ENCODE measurements around the gene TBX2.

Gene TBX2

GRCh38 chr17:61385577-61386236 is 13.9 kb upstream of the TBX2 start:
- H3K27ac ChIP-seq: no peak overlapping the region
- DNase-seq (ENCODE audit: low read depth, low spot score): no peak

GRCh38 chr17:61386251-61386650 is 13.4 kb upstream of the TBX2 start:
- H3K27ac ChIP-seq: no peak overlapping the region
- no peak for DNase-seq (ENCODE audit: low read depth, low spot score)

GRCh38 chr17:61387011-61387410 is 12.6 kb upstream of the TBX2 start:
- DNase-seq (ENCODE audit: low read depth, low spot score): no peak
- H3K27ac ChIP-seq: no peak overlapping the region

DNA sequence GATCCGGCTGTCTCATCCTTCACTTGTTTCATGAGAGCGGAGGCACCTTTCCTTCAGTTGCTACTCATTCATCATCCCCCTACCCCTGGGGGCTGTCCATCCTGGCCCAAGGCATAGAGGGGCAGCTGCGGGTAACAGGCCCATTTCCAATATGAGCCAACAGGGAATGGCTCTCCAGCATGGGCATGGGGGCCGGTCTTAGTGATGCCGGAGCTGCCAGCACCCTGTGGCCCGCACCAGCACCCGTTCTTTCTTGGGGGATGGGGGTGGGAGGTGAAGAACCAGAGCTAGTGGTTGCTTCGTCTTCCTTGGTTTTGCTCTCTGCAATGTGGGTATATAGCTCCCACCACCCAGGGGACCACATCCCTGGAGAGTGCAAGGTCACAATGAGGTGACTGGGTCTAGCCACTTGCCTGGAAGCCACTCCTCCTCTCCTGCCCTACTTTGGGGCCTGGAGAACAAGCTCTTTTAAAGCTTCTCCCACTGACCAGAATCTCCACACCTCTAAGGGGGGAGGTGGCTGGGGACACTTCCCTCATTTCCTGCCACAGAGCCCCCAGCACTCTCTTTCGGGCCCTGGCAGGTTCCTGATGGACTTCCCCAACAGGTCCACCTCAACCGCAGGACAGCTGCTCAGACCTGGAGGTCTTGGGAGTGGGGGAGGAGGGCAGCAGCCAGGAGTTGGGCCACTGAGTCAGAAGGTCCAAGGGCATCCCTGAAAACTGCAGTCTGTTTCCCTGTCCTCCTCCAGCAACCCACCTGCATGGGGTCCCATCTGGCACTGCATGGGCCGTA is 11.9 kb upstream of the TBX2 start:
- no peak for DNase-seq (ENCODE audit: low read depth, low spot score)

DNA sequence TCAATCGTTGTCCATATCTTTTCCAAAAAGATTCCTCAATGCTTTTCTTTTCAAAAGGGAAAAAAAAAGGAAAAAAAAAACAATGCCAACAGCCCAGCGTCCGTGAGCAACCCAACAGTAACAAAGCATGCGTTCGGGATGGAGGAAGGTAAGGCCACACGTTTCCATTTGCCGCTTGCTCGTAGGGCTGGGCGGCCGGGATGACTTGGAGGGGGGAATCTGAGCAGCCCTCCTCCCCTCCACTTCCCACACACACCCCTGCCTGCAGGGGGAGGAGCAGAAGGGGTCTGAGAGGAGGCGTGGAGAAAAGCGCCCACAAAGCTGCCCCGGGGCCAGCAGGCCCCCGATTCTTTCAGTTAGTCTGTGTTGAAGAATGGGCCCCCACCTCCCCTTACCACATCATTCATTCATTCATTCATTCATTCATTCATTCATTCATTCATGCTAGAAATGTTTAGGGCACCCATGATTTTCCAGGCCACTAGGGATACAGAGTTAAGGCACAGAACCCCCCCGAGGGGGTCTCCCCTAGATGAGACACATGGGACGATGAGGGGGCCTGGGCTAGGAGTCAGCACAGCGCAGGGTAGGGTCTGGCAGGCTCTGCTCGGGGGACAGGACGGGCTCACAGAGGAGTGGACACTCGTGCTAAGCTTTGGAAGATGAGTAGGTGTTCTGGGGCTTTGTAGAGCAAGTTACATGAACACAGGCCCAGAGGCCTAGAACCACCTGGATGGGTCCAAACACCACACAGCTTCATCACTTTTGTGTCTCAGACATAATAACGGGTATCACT is 10.9 kb upstream of the TBX2 start:
- no peak overlapping the region for H3K27ac ChIP-seq
- no peak for DNase-seq (ENCODE audit: low read depth, low spot score)

More for the DNA sequence above, 11.9 kb upstream of the TBX2 start:
- no peak overlapping the region for H3K27ac ChIP-seq

DNA sequence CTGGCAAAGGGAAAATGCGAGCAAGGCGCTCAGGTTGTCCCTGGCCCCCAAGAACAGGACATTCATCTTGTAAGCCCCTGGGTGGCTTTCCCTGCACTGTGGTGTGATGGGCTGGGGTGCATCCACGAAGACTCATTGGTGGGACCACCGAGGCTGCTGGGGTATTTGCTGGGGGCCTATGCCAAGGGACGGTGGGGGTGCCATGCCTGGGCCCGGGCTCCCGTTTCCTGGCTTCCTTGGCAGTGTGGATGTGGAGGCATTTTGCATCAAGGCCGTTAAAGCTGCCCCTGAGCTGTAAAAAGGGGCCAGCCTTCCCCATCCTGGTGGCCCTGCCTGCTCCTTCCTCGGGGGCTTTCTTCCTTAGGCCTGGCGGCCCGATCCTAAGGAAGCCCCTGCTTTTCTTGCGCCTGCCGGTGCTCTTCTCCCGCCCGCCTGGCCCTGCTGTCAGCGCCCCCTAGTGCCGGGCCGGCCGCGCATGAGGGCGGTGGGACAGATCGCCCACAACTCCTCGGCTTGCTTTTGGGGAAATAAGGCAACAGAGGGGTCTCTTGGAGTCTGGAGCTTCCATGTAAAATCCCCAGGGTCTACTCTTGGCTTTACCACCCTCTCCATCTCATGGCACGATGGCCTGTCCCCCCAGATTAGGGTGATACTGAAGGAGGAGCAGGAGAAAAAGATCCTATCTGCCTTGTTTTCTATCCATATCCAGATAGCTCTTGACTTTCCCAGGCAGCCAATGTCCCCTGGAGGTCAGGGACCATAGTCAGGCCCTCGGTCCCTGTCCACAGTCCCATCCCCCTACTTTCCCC is 9.8 kb upstream of the TBX2 start:
- DNase-seq (ENCODE audit: low read depth, low spot score): no peak
- H3K27ac ChIP-seq: no peak overlapping the region

- H3K27ac ChIP-seq: no peak overlapping the region
- no peak for DNase-seq (ENCODE audit: low read depth, low spot score)
Observed at GRCh38 chr17:61390479-61390791, 9.2 kb upstream of the TBX2 start.

GRCh38 chr17:61391595-61392291 is 7.9 kb upstream of the TBX2 start:
- no peak overlapping the region for H3K27ac ChIP-seq
- no peak for DNase-seq (ENCODE audit: low read depth, low spot score)

DNA sequence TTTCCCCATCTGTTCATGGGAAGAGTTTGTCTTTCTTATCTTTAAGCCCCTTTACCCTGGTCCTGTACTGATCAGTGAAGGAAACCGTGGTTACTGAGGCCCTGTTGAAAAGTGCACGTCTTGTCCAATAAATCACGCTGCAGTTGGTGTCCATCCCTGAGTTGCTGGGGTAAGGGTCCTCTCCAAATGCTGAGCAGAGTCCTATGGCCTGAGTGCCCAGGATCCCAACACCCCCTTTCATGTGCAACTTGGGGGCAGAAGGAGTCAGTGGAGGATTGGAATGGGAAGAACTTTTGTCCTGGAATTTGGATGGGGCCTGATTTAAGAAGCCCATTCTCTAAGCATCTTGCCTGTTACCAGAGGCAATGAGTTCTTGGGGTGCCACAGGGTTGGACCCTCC is 7.0 kb upstream of the TBX2 start:
- no peak overlapping the region for H3K27ac ChIP-seq
- no peak for DNase-seq (ENCODE audit: low read depth, low spot score)

GRCh38 chr17:61393550-61393903 is 6.1 kb upstream of the TBX2 start:
- no peak for DNase-seq (ENCODE audit: low read depth, low spot score)

GRCh38 chr17:61393904-61394629 is 5.6 kb upstream of the TBX2 start:
- DNase-seq (ENCODE audit: low read depth, low spot score): no peak
- H3K27ac ChIP-seq: no peak overlapping the region

More at GRCh38 chr17:61393550-61393903, 6.1 kb upstream of the TBX2 start:
- no peak overlapping the region for H3K27ac ChIP-seq

GRCh38 chr17:61394630-61395408 is 4.8 kb upstream of the TBX2 start:
- no peak overlapping the region for H3K27ac ChIP-seq
- no peak for DNase-seq (ENCODE audit: low read depth, low spot score)

DNA sequence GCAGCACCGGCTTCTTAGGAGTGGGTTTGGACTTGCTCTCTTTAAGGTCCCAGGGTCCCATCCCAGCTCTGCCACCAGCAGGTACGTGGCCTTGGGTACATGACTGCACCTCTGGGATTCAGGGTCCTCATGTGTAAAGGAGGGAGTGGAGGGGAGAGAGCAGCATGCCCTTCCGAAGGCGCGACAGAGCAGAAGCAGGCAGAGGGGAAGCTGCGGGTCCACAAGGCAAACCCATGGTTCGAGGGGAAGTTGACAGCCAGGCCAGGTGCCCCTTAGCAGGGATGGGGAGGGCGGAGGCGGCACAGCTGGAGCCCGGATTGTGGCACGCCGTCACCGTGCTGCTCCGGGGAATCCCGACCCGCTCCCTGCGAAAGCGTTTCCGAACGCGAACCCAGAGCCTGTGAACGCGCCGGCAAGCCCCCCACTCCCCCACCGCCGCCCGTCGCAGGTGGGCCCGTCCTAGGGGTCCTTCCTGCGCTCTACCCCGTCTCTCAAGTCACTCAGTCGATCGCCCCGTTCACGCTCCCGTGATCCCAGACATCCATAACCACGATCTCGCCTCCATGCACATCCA is 4.1 kb upstream of the TBX2 start:
- no peak overlapping the region for H3K27ac ChIP-seq
- DNase-seq (ENCODE audit: low read depth, low spot score): no peak

DNA sequence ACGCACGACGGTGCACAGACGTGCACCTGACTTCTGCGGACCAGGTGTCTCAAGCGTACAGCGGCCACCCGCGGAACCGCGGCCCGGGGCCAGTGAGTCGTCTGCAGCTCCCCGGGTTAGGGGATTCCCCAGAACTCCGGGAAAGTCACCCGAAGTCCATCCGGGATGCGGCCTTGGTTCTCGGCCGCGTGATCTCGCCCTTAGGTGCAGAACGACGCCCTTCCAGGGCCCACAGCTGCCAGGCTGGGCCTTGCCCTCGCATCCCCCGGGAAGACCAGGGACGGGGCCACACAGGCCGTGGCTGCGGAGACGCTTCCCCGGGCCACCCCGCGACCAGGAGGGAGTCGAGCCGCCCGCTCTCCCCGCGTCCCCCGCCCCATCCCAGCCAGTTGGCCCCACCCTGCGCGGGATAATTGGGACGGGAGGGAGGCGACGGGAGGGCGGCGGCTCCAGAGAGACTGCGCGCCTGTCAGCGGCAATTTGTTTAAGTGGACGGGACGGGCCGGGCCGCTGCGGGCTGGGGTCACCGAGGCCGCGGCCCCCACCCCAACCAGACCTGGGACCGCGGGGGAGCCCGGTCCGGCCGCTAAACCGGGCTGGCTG is 3.6 kb upstream of the TBX2 start:
- H3K27ac ChIP-seq: no peak overlapping the region

DNA sequence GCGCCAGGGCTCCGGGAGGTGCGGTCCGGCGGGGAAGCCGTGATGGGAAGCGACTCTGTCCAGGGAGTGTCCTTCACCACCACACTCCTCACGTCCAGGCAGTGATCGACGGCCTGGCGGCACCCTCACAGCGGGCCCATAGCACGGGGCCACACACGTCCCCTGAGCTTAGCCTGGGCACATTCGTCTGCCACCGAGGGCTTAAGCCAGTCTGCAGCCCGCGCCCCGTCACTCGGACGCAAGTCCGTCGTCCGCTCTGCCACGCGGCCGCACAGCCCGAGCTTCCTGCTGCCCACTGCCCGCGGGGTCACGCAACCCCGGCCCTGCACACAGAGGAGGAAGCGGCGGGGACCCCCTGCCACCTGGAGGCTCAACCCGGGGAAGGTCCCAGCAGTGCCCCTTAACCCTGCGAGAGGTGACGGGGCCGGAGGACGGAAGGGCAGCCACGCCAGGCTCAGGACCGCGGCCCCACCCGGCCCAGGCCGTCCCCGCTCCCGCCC is 3.0 kb upstream of the TBX2 start:
- H3K27ac ChIP-seq: no peak overlapping the region
- no peak for DNase-seq (ENCODE audit: low read depth, low spot score)

More for the DNA sequence above, 3.6 kb upstream of the TBX2 start:
- DNase-seq (ENCODE audit: low read depth, low spot score): no peak

- H3K27ac ChIP-seq: no peak overlapping the region
- DNase-seq (ENCODE audit: low read depth, low spot score): no peak
Observed at GRCh38 chr17:61397086-61397842, 2.4 kb upstream of the TBX2 start.

GRCh38 chr17:61398721-61399130 is 917 bp upstream of the TBX2 start:
- DNase-seq (ENCODE audit: low read depth, low spot score): no peak
- H3K27ac ChIP-seq: no peak overlapping the region

Data from epithelial cell of prostate (primary cell).